ENCODE data around the gene DNAJB1.
"Not testable (repeated sequence)": the region's sequence is repeated elsewhere in the genome, so short reads cannot be mapped to it uniquely, and the experiment has no call there.

DNAJB1 gene

GRCh38 chr19:14516746-14517438, 1.3 kb downstream of the DNAJB1 start:
- Histone ChIP-seq H3K36me3 (ENCODE audit: insufficient read depth, low read length) (peaks cover 35% of the 10 kb centered on the region), H3K4me2 (ENCODE audit: low read length) (peak overlapping the region; percentile 97), H3K4me1 (ENCODE audit: control insufficient read depth, insufficient read depth, low read length) (peaks cover 32% of the 10 kb centered on the region), H3K4me3 (ENCODE audit: low read length) (peak overlapping the region; percentile 100), H3K27me3 (ENCODE audit: control insufficient read depth, insufficient read depth, low read length) (no peaks in the 10 kb centered on the region), H3K9ac (ENCODE audit: low read depth, low read length) (peak overlapping the region; percentile 100), H3K9me3 (replicated peaks; ENCODE audit: low read length) (no peaks in the 10 kb centered on the region)

DNA sequence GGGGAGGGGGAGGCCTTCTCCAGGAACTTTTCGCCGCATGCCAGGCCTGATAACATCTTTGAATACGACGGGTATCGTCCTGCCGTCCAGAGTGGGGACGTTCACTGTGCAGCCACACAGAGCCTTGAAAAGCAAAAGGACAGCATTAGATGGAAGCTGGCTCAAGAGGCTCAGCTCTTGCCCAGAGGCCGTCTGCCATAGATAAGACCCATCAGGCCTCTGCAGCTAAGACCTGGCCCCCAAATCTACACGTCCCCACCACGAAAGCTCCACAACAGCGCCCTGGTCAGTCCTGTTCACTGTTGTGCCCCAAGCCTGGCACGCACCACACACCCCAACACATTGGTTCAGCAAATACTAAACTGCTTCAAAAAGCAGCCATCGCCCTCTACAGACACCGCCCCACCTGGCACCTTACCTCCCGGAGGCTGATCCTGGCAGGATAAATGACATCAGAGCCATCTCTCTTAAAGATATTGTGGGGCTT, 2.1 kb downstream of the DNAJB1 start:
- Histone ChIP-seq H3K9ac (ENCODE audit: low read depth, low read length) (peak overlapping the region; percentile 100), H3K27me3 (ENCODE audit: control insufficient read depth, insufficient read depth, low read length) (no peaks in the 10 kb centered on the region), H3K9me3 (replicated peaks; ENCODE audit: low read length) (no peaks in the 10 kb centered on the region), H3K4me3 (ENCODE audit: low read length) (peak overlapping the region; percentile 100), H3K36me3 (ENCODE audit: insufficient read depth, low read length) (peaks cover 35% of the 10 kb centered on the region), H3K4me1 (ENCODE audit: control insufficient read depth, insufficient read depth, low read length) (peaks cover 36% of the 10 kb centered on the region), H3K4me2 (ENCODE audit: low read length) (peak overlapping the region; percentile 97)

DNA sequence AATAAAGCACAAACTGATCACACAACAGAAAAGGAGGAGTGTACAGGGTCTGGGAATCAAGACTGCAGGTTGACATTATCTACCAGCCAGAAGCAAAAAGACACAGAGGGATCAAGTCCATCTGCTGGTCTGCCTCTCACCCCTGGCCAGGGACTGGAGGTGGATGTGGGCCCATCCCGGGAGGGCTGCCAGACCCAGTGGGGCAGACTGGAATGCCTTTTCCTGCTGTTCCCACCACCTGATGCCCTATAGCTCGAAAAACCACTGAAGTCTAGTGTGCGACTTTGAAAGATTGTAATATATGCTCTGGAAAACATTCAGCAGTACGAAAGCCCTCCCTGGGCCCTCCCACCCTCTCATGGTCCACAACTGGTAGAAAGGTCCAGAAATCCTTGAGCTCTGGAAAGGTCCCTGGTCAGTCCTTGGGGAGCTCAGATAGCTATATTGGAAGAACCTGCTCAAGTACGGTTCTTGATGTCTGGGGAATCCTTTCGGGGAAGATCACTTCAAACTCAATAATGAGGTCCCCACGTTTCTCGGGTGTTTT, 2.6 kb downstream of the DNAJB1 start:
- H3K9me3 ChIP-seq (replicated peaks; ENCODE audit: low read length), result no peaks in the 10 kb centered on the region
- peak overlapping the region; percentile 100 for H3K4me3 ChIP-seq (ENCODE audit: low read length)
- peak overlapping the region; percentile 100 for H3K9ac ChIP-seq (ENCODE audit: low read depth, low read length)
- peaks cover 38% of the 10 kb centered on the region for H3K4me1 ChIP-seq (ENCODE audit: control insufficient read depth, insufficient read depth, low read length)
- peak overlapping the region; percentile 97 for H3K4me2 ChIP-seq (ENCODE audit: low read length)
- no peaks in the 10 kb centered on the region for H3K27me3 ChIP-seq (ENCODE audit: control insufficient read depth, insufficient read depth, low read length)
- peaks cover 35% of the 10 kb centered on the region for H3K36me3 ChIP-seq (ENCODE audit: insufficient read depth, low read length)

DNA sequence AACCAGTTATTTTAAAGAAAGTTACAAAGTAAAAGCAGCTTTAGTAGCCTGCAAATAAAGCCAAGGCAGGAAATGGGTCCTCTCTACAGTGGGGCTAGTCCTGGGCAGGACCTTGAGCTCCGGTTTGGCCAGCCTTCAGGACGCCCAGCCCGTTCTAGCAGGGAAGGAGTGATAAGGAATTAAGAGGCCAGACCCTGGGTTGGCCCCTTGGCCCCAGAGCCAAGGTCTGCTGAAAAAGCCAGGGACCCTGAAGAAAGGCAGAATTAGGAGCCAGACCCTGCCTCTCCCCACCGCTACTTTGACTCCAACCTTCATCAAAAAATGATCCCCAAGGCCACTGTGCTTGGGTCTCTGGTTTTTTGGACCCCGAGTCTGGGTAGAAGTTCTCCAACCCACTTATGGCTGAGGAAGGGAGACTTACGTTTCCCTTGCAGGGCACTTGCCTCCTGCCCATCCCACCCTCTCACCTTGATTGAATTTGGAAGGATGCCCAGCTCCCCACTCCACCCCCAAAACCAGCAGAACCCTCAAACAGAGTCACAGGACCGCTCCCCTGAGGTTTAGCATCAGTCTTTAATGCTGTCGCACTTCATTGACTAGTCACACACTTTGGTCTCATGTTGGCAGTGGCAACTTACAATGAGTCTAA, 3.9 kb downstream of the DNAJB1 start:
- no peak overlapping the region for H3K4me3 ChIP-seq (ENCODE audit: low read length)
- no peaks in the 10 kb centered on the region for H3K27me3 ChIP-seq (ENCODE audit: control insufficient read depth, insufficient read depth, low read length)
- H3K9me3 ChIP-seq (replicated peaks; ENCODE audit: low read length), result no peaks in the 10 kb centered on the region
- H3K36me3 ChIP-seq (ENCODE audit: insufficient read depth, low read length), result peaks cover 35% of the 10 kb centered on the region
- H3K4me1 ChIP-seq (ENCODE audit: control insufficient read depth, insufficient read depth, low read length), result peaks cover 39% of the 10 kb centered on the region
- H3K9ac ChIP-seq (ENCODE audit: low read depth, low read length), result no peak overlapping the region
- no peak overlapping the region for H3K4me2 ChIP-seq (ENCODE audit: low read length)

DNA sequence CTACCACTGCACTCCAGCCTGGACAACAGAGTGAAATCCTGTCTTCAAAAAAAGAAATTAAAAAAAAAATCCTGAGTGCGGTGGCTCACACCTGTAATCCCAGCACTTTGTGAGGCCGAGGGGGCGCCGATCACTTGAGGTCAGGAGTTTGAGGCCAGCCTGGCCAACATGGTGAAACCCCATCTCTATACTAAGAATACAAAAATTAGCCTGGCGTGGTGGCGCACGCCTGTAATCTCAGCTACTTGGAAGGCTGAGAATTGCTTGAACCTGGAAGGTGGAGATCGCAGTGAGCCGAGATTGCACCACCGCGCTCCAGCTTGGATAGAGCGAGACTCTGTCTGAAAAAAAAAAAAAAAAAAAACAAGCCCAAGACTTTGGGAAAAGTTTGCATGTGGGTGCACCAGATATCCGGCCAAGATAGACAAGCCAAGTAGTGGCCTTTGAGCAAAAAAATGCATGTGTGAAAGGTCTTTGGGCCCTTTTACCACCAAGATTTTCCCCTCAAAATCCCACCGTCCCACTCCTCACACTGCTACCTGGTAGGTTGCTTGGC, 5.7 kb downstream of the DNAJB1 start:
- Histone ChIP-seq H3K9ac (ENCODE audit: low read depth, low read length) (no peak overlapping the region), H3K36me3 (ENCODE audit: insufficient read depth, low read length) (peaks cover 35% of the 10 kb centered on the region), H3K27me3 (ENCODE audit: control insufficient read depth, insufficient read depth, low read length) (no peaks in the 10 kb centered on the region), H3K4me2 (ENCODE audit: low read length) (no peak overlapping the region), H3K4me1 (ENCODE audit: control insufficient read depth, insufficient read depth, low read length) (peaks cover 41% of the 10 kb centered on the region), H3K9me3 (replicated peaks; ENCODE audit: low read length) (no peaks in the 10 kb centered on the region), H3K4me3 (ENCODE audit: low read length) (no peak overlapping the region)

DNA sequence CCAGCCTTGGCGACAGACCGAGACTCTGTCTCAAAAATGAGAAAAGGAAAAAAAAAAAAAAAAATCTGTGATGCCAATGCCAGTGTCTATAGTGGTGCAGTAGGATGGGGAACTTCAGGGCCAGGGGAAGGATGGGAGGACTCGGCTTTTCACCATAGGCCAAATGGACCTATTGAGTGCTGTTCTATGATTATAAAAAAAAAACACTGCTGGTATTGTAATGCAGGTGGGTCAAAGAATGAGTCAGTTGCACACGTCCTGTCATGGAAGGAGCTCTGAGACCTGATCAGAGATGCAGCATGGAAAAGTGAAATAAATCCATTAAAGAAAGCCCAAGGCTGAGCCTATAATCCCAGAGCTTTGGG, 7.0 kb downstream of the DNAJB1 start:
- H3K36me3 ChIP-seq (ENCODE audit: insufficient read depth, low read length), result peaks cover 26% of the 10 kb centered on the region
- H3K4me2 ChIP-seq (ENCODE audit: low read length), result peak overlapping the region; percentile 80
- no peaks in the 10 kb centered on the region for H3K9me3 ChIP-seq (replicated peaks; ENCODE audit: low read length)
- H3K9ac ChIP-seq (ENCODE audit: low read depth, low read length), result no peak overlapping the region
- no peaks in the 10 kb centered on the region for H3K27me3 ChIP-seq (ENCODE audit: control insufficient read depth, insufficient read depth, low read length)
- H3K4me1 ChIP-seq (ENCODE audit: control insufficient read depth, insufficient read depth, low read length), result peaks cover 47% of the 10 kb centered on the region
- peak overlapping the region; percentile 41 for H3K4me3 ChIP-seq (ENCODE audit: low read length)

- Histone ChIP-seq H3K9me3 (replicated peaks; ENCODE audit: low read length) (no peaks in the 10 kb centered on the region), H3K4me3 (ENCODE audit: low read length) (peak overlapping the region; percentile 64), H3K4me2 (ENCODE audit: low read length) (peak overlapping the region; percentile 80), H3K27me3 (ENCODE audit: control insufficient read depth, insufficient read depth, low read length) (no peaks in the 10 kb centered on the region), H3K36me3 (ENCODE audit: insufficient read depth, low read length) (peaks cover 20% of the 10 kb centered on the region), H3K4me1 (ENCODE audit: control insufficient read depth, insufficient read depth, low read length) (peaks cover 47% of the 10 kb centered on the region), H3K9ac (ENCODE audit: low read depth, low read length) (peak overlapping the region; percentile 66)
These were observed 7.6 kb downstream of the DNAJB1 start for GRCh38 chr19:14510311-14511228.

DNA sequence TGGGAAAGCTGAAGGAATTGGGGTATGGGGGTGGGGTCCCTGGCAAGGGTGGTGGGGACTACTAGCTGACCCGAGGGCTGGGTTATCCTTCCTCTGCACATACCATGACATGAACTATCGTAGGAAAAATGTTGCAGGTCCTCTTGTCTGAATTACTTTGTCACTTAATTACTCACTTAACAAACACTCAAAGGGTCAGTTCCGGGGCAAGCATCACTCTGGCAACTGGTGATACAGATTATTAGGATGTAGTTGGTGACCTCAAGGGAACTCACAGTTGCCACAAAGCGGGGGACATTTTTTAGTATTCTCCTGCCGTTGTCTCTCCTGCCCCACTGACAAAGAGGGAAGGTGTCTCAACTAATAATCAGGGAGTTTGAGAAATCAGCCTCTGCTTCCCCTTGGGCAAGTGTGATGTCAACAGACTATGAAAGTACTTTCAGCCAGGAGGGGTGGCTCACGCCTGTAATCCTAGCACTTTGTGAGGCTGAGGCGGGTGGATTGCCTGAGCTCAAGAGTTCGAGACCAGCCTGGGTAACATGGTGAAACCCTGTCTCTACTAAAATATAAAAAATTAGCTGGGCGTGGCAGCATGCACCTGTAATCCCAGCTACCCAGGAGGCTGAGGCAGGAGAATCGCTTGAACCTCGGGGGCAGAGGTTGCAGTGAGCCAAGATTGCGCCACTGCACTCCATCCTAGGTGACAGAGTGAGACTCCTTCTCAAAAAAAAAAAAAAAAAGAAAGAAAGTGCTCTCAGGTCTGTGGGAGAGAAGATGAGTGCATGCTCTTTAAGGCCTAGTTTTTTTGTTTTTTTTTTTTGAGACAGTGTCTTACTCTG, 10.3 kb downstream of the DNAJB1 start:
- Histone ChIP-seq H3K4me3 (ENCODE audit: low read length) (no peak overlapping the region), H3K4me2 (ENCODE audit: low read length) (no peak overlapping the region), H3K27me3 (ENCODE audit: control insufficient read depth, insufficient read depth, low read length) (no peaks in the 10 kb centered on the region), H3K9me3 (replicated peaks; ENCODE audit: low read length) (no peaks in the 10 kb centered on the region), H3K36me3 (ENCODE audit: insufficient read depth, low read length) (no peaks in the 10 kb centered on the region), H3K9ac (ENCODE audit: low read depth, low read length) (peak overlapping the region; percentile 51), H3K4me1 (ENCODE audit: control insufficient read depth, insufficient read depth, low read length) (peaks cover 48% of the 10 kb centered on the region)

DNA sequence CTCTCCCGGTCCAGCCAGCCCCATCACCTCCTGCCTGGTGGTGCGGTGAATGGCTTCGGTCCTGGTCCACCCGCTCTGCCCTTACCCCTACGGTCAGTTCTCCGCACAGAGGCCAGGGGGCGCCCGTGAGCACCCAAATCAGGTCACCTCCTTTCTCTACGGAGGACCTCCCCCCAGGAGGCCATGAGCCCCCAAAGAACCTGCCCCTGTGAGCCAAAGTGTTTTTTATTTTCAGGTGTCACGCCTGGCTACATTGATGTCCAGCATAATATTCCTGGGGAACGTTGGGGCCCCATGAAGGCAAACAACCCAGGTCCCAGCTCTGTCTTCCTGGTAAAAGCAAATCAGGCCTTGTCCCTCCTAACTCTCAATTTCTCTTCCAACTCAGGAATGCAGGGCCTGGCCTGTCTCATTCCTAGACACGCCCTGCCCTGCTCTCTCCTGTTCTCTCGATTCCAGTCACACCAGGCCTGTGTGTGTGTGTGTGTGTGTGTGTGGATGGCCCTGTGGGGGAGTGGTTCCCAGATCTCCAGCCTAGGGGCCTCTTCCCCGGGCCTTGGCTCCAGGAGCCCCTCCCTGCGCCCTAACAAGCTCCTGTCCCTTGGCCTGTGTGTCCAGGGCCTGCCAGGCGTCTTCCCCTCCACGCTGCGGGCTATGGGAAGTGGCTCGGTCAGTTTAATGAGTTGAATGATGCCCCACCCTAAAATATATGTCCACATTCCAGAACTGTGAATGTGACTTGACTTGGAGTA, 12.5 kb downstream of the DNAJB1 start:
- Histone ChIP-seq H3K4me3 (ENCODE audit: low read length) (peak overlapping the region; percentile 4), H3K9ac (ENCODE audit: low read depth, low read length) (peak overlapping the region; percentile 82), H3K4me2 (ENCODE audit: low read length) (peak overlapping the region; percentile 59), H3K36me3 (ENCODE audit: insufficient read depth, low read length) (no peaks in the 10 kb centered on the region), H3K4me1 (ENCODE audit: control insufficient read depth, insufficient read depth, low read length) (peaks cover 47% of the 10 kb centered on the region), H3K27me3 (ENCODE audit: control insufficient read depth, insufficient read depth, low read length) (no peaks in the 10 kb centered on the region), H3K9me3 (replicated peaks; ENCODE audit: low read length) (no peaks in the 10 kb centered on the region)

GRCh38 chr19:14504575-14504974, 13.6 kb downstream of the DNAJB1 start:
- H3K9ac ChIP-seq (ENCODE audit: low read depth, low read length); H3K4me3 ChIP-seq (ENCODE audit: low read length); H3K27me3 ChIP-seq (ENCODE audit: control insufficient read depth, insufficient read depth, low read length); H3K9me3 ChIP-seq (replicated peaks; ENCODE audit: low read length); H3K4me2 ChIP-seq (ENCODE audit: low read length); H3K36me3 ChIP-seq (ENCODE audit: insufficient read depth, low read length): not testable (repeated sequence)
- peaks cover 36% of the 10 kb centered on the region for H3K4me1 ChIP-seq (ENCODE audit: control insufficient read depth, insufficient read depth, low read length)

Measured in skeletal muscle satellite cell (primary cell).